Lower leg skin (tissue), 3 donors: Measurements from ENCODE around the gene CAMKMT.

ENCODE experiments used
- CTCF ChIP-seq, 3 donors: fragments of 450-650 bp; IDR thresholded peaks; one replicate each; pipeline ENCODE4 v1.5.1; 2016; ENCODE audit warnings: antibody characterized with exemption in 3 of 3, mild to moderate bottlenecking in 3 of 3, moderate library complexity in 2 of 3
- POLR2A ChIP-seq, 2 donors: fragments of 450-650 bp; IDR thresholded peaks; one replicate each; pipeline ENCODE4 v1.6.1; 2016 to 2017; ENCODE audit warnings: antibody characterized with exemption in 2 of 2, mild to moderate bottlenecking in 1 of 2, moderate library complexity in 1 of 2

- TF ChIP-seq CTCF (IDR thresholded peaks at IDR 0.05): no peak
- TF ChIP-seq POLR2A (IDR thresholded peaks at IDR 0.05): no peak
These were observed 455.5 kb downstream of the CAMKMT start for GRCh38 chr2:44817256-44817655.
